GM19438 (cell line): ENCODE data around the gene RHEBL1.

Experiments
- ATAC-seq: cut with Tn5 transposase; IDR thresholded peaks from one replicate; pipeline ENCODE4 v1.9.1; 2021; ENCODE audit warnings: low read depth; ENCODE audit not compliant: unreplicated experiment

The RHEBL1 gene

DNA sequence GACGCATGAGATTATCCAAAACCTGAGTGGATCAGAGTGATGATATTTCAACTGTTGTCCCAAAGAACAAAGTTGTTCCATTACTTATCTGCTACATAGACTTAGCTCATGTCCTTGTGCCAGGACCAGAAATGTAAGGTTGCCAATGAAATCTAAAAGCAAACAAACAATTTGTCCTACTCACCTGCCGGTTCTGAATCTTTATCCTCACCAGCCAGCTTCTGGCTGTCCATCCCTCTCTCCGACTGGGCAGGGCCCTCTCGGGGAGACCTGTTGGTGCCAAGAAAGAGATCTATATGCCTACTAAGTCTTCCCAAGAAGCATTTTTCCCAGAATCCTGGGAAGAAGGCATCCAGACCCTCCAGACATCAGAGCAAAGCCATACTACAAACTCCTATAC is 14.7 kb downstream of the RHEBL1 start:
- ATAC-seq = no peak

DNA sequence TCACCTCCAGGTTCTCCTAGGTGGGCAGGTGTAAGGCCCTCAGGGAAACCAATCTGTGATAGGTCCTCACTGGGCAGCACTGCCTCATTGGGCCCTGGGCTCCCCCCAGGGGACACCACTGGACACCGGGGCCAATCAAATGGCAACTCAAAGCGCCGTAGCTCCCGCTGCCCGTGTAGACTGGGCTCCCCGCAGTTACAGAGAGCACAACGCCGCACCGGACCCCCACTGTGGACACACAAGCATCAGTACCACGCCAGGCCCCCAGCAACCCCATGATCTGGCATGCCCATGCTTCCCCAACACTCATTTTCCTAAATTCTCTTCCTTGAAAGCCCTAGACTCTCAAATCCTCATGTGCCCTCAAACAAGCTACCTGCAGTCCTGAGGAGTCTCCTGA is 15.3 kb downstream of the RHEBL1 start:
- ATAC-seq = no peak

DNA sequence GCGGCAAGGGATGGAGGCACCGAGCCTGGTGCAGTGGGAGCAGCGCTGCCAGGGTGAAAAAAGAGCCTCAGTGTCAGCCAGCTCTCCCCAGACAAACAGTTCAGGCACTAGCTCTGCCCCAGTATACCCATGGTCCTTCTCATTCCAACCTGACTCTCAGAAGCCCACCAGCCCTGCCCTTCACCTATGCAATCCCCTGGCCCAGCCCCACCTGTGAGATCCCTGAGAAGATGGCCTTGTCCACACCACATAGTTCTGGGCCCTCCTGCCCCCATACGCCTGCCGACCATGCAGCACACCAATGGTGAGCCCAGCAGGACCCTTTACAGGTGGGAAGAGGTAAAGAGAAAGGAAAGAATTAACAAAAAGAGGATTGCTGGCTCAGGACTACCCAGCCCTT is 15.7 kb downstream of the RHEBL1 start:
- no peak for ATAC-seq

DNA sequence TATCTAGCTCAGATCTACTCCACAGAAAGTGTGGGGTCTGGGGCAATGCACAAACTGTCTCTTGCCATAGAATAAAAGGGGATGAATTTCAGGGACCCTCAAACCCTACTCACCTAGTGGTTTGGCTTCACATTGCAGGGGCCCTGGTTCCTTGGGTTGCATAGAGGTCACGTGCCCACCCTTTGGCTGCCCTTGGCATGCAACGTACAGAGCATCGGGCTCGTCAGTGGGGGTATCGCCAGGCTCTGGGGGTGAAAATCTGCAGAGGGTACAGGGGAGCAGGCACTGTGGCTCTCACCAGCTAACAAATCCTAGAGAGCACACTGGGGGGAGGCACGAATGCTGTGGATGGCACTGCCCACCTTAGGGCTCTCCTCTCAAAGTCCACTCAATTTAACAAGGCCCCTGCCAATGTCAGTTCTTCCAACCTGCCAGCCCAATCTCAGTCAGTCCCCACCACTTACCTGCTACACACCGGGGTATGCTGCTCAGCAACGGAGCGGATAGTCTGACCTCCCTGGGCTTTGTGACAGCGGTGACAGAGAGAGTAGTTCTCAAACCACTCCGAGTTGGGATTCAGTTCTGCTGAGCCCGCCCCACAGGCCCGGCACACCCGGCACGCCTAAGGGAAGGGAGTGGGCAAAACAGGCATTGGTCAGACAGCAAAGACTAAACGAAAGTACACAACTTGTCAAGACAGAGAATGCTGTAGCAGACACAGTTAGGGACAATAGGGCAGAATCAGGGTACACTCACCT is 17.1 kb downstream of the RHEBL1 start:
- no peak for ATAC-seq

DNA sequence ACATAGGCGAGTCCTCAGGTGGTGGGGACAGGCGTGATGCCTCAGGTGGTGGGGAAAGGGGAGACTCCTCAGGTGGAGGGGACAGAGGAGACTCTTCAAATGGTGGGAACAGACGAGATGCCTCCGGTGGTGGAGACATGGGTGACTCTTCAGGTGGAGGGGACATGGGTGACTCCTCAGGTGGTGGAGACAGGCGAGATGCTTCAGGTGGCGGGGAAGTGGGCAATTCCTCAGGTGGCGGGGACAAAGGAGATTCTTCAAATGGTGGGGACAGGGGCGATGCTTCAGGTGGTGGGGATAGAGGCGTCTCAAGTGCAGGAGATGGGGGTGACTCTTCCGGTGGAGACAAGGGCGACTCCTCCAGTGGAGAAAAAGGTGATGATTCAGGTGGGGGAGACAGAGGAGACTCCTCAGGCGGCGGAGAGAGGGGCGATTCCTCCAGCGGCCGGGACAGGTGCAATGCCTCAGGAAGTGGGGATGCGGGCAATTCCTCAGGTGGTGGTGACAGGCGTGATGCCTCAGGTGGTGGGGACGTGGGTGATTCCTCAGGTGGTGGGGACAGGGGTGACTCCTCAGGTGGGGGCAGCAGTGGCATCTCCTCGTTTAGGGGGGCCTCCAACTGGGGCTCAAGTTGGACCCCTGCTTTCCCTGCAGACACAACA is 17.9 kb downstream of the RHEBL1 start:
- ATAC-seq = no peak

DNA sequence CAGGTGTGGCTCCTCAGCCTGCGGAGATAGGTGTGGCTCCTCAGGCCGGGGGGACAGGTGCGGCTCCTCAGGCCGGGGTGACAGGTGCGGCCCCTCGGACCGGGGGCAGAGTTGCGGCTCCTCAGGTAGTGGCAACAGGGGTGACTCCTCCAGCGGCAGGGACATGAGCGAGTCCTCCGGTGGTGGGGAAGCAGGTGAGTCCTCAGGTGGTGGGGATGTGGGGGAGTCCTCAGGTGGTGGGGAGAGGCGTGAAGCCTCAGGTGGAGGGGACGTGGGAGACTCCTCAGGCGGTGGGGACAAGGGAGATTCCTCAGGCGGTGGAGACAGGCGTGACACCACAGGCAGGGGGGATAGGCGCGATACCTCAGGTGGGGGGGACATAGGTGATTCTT is 18.4 kb downstream of the RHEBL1 start:
- no peak for ATAC-seq

DNA sequence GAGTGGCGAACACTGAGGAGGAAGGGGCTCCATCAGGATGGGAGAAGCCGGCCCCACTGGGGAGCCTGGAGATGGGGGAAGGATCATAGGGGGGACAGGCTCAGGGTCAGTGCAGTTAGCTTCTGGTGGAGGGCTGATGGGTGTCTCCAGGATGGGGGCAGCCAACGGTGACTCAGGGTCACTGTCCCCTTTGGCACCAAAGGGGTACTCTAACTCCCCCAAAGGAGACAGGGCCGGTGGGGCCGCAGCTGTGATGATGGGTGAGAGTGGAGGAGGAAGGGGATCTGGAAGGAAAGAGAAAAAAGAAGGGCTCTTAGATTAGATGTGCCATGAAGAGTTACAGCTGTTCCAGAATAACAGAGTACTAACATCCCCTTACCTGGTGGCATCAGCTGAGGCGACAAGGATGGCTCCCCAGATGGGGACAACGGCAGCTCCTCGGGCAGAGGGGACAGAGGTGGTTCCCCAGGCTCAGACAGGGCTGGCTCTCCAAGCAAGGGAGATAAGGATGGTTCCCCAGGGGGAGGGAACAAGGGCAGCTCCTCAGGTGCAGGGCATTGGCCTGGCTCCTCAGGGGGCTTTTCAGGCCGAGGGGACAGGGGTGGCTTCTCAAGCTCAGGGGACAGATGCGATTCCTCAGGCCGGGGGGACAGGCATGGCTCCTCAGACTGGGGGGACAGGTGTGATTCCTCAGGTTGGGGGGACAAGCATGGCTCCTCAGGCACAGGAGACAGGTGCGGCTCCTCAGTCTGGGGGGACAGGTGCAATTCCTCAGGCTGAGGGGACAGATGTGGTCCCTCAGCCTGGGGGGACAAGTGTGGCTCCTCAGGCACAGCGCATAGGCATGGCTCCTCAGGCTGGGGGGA is 19.0 kb downstream of the RHEBL1 start:
- no peak for ATAC-seq

DNA sequence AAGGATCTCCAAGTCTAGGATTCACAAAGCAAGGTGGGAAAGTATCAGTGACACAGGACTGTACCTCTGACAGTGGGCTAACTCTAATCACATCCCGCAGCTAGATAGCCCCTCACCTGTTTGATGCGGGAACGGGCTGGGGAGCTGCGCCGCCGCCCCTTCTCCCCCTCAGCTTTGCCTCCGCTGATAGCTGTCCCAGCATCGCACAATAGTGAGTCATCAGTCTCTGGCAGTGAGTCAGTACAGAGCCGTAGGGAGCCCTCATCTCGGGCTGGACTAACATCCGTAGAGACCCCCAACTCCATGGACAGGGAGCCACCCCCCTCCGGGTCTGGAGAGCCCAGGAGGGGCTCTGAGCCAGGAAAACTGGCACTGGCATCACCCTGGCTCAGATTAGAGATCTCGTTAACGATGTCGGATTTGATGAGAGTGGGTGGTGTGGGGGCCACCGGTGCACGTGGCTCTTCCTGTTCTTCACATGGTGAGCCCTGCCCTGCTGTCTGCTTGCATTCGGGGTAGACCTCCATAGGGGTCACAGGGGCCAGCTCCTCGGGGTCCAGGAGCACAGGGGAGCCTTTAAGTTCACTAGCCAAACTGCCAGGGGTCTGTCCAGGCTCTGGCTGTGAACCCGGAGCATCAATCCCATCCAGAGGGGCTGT is 20.1 kb downstream of the RHEBL1 start:
- ATAC-seq = no peak

DNA sequence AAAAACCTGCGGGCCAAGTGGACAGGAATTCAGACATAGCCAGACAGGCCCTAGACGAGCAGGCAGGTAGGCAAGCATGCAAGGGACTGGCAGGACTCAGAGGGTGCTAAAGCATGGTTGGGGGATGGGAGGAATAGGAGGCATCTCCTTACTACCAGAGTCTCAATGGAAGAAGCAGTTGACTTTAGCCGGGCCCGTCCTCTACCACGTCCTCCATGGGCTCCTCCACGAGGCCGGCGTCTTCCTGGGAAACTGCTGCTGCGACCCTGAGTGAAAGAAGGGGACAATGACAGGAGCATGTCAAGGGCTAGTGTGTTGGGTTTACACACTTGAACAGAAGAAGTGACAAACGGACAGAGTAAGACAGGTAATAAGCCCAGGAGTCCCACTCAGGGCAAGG is 20.8 kb downstream of the RHEBL1 start:
- no peak for ATAC-seq

DNA sequence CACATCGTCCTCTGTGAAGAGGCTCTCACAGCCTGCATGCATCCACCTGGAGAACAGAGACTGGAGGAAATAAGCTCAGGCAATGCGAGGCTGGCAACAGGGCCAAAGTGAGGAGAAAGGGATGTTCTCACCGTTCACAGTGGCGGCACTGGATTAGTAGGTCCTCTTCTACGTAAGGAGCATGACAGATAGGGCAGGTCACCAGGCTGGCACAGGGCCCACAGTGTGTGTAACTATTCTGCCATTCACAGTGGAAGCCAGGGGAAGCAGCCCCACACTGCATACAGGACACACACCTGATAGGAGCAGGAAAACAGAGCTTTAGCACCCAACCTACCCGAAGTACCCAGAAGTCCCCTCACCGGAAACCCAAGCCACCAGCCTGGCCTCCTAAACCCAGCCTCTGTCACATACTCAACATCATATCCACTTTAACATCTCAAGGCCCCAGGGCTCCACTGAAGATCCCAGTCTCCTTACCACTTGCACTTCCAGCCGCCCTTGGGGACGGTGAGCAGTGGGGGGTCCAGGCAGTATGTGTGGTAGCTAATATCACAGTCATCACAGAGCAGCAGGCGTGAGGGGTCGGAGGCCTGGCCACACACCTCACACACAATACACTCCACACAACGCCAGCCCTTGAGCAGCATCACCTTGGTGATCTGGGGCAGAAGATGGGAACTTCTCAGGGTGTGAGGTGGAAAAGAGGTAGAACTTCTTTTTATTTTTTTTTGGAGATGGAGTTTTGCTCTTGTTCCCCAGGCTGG is 23.5 kb downstream of the RHEBL1 start:
- no peak for ATAC-seq

DNA sequence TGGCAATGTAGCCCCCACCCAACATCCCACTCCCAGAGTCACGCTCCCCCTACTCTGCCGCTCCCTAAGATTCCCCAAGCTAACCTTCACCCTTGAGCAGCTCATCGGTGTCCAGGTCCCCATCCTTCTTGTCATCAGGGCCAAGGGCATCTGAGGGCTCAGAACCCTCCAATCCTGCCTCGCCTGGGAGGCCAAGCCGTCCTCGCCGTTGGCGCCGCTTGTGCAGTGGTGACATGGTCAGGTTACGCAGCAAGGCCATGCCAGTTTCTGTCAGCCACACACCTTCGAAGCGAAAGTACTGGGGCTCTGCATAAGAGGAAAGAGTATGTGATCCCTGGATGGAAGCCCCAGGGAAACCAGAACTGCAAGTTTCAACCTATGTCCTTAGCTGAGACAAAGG is 25.1 kb downstream of the RHEBL1 start:
- ATAC-seq = no peak

DNA sequence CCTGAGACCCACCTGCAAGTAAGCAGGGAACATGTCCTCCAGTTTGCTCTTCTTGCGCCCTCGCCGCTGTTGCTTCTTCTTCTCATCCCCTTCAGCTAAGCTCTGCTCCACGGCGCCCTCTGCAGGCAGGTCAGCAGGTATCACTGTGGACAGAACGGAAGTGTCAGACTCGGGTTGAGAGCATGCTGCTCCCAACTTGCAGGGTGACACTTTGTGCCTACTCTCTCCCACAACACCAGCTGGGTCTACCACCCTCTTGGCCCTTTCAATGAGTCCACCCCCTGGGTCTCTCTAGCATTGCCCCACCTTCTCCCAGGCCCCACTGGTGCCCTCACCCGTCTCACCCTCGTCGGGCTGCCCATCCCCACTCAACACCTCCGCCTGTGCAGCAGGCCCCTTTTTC is 25.9 kb downstream of the RHEBL1 start:
- ATAC-seq = no peak

DNA sequence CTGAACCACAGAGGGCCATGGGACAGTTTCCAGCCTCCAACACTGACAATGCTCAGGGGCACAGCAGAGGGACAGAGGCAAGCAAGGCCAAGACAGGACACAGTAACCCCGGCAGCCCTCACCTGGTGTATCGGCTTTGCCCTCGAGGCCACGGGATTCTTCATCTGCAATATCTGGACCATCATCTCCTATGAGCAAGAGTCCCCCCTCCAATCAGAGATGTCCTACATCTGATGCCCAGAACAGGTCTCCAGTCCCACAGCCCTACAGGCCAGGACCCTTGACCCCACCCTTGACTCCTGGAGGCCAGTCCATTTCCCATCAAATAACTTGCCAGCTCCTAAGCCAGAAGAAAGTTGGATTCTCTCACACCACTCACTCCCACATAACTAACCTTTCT is 26.5 kb downstream of the RHEBL1 start:
- ATAC-seq = no peak

DNA sequence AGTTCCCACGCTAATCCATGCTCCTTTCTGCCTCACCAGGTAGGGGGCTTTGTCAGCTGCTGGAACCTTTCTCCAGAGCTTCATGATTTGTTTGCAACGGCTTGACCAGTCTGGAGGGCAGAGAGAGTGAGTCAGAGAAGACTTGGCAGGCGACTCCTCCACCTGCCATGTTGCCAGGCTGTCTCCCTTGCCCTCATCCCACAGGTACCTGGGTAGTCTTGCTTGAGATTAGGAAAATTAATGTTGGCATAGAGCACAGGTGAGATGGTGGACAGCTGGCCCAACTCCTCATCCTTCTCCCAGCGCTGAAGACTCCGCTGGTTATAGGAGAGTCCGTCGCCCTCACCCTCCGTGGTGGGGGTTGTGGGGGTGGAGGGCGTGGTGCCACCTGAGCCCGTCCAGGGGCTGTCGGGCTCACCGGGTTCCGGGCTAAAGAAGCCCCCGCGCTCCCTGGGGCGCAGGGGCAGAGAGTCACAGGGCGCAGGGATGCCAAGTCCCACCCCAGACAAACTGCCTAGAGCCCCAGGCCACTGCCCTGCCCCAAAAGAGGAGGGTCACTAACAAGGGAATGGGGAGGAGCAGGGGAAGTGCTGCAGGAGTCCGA is 27.8 kb downstream of the RHEBL1 start:
- no peak for ATAC-seq

DNA sequence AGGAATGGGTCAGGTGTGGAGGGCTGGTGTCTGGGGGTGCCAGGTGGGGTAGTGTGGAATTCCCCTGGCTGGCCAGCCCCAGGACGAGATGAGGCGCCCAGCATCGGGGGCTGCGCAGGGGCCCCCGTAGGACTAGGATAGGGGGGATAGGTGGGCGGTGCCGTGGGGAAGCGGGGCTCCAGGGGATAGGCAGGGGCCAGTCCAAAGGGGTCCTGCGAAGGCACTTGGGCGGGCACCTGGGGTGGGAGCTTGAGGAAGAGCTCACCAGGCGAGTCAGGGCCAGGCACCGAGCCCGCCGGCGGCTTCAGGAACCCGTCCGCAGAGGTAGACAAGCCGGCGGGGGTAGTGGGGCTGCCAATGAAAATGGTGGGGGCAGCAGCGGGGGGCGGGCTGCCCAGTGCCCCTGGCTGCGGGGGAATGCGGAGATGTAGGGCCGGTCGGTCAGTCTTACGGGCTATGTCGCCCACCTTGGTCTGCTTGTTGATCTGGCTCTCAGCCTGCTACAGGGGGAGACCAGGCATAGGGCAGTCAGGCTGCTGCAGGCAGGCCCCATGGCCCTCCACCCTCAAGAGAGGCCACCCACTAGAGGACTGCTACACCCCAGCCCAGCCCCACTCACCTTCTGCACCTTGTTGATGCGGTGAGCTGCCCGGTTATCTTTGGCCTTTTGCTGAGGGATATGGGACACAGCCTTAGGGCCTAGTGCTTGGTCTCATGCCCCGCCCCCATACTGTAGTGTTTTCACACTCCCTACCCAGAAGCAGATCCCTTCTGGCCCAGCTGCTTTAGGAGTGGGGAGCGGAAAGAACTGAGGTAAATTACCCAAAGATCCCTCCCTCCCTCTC is 28.5 kb downstream of the RHEBL1 start:
- no peak for ATAC-seq

DNA sequence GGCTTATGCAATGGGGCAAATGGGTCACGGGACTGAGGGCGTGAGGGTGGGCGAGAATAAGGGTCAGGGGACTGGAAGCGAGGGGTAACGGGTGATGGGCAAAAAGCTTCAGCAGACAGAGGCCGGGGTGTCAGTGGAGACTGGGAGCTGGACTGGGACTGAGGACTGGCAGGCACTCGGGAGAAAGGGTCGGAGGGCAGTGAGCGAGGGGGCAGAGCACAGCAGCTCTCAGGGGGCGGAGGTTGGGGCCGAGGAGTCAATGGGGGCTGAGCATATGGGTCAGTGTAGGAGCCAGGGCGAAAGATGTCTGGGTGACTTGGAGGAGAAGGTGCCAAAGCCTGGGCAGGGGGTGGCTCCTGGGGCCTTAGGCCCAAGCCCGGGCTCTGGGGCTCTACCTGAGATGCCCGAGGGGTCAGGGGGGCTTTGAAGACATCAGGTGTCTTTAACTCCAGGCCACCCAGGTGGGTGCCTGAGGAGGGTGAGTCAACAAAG is 29.4 kb downstream of the RHEBL1 start:
- ATAC-seq = no peak

DNA sequence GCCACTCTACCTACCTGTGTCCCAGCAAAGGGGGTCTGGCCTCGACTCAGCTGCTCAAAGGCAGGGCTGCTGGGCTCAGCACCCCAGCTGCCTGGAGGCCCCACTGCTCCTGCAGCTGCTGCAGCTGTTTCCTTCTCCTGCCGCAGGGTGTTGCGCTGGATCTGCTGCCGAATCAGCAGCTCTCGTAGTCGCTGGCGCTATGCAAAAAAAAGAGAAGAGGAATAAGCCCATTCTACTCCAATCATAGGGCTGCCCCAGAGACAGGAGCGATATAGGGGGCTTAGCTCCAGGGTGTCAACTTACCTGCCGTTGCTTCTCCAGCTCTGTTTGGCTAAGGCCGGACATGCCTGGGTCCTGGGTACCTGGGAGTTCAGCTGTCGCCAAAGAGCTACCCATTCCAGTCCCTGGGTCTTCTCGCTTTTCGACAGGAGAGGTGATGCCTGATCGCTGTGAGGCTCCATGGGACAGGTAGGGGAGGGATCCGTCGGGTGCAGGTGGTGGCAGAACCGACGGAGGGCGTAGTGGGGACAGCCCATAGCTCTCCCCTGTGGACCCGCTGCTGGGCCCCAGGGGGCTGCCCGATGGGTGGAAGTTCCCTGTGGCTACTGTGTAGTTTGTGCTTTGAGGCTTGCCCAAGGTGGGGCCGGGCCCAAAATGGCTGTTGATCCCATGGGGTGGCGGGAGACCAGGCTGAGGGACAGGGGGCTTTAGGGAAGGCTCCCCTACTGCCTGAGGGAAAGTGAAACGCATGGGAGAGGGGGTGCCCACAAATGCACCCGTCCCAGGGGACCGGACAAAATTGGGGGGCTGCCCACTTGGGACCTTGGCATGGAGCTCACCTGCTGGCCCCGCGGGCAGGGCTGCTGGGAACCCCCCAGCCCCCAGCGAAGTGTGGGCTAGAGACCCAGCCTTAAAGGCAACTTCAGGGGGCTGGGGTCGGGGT is 30.1 kb downstream of the RHEBL1 start:
- no peak for ATAC-seq
